Right hindlimb (tissue), 1 donor: ENCODE data around the gene ETHE1.

Experiments used
- DNase-seq: peaks from one replicate; pipeline ENCODE4 v3.0.0-alpha.2; 2018

The ETHE1 gene

DNA sequence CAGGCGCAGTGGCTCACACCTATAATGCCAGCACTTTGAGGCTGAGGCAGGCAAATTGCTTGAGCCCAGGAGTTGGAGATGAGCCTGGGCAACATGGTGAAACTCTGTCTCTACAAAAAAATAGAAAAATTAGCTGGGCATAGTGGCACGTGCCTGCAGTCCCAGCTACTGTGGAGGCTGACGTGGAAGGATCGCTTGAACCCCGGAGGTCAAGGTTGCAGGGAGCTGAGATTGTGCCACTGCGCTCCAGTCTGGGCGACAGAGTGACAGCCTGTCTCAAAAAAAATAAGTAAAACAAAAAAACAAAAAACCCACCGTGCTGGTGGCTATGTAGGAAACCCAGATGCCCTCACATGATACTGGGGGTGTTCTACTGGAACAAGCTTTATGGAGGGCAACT is 38.8 kb downstream of the ETHE1 start:
- DNase-seq: no peak

GRCh38 chr19:43486412-43486811 is 40.6 kb downstream of the ETHE1 start:
- DNase-seq: no peak

GRCh38 chr19:43485951-43486350 is 41.0 kb downstream of the ETHE1 start:
- DNase-seq: no peak

DNA sequence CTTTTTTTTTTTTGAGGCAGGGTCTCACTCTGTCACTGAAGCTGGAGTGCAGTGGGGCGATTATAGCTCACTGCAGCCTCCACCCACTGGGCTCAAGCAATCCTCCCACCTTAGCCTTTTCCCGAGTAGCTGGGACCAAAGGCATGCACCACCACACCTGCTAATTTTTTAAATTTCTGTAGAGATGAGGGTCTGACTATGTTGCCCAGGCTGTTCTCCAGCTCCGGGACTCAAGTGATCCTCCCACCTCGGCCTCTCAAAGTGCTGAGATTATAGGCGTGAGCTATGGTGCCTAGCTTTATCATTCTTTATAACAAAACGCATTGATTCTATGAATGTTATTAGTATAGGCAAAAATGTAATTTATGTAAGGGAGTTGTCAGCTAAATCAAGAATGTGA is 43.7 kb downstream of the ETHE1 start:
- no peak for DNase-seq

DNA sequence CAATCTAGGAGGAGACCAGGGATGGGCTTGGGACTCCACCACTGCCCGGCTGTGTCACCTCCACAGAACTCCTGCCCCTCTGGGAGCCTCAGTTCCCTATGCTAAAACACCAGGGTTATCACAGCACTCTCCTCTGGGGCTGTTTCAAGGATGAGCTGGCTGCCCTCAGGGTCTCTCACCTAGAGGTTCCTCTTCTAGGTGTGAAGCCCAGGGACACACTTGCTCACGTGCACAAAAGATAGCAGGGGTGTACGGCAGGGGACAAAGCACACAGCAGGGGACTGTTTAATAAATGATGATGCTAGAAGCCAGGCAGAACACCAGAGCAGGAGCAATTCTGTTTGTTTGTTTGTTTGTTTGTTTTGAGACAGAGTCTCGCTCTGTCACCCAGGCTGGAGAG is 44.8 kb downstream of the ETHE1 start:
- DNase-seq: no peak

DNA sequence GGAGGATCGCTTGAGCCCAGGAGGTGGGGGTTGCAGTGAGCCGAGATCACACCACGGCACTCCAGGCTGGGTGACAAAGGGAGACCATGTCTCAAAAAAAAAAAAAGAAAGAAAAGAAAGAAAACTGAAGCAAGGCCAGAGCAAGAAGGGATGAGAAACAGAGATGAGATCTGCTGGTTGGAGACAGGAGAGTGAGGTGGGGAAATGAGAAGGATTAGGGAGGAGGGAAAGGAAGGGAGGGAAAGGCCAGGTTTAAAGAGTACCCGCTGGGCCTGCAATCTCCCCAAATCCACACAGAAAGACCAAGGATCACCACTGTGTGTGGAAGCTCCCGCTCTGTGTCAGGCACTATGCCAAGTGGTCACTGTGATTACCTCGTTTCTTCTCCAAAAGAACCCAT is 45.3 kb downstream of the ETHE1 start:
- DNase-seq: no peak

- DNase-seq: no peak
Observed at GRCh38 chr19:43480574-43480973, 46.4 kb downstream of the ETHE1 start.

GRCh38 chr19:43479961-43480561 is 46.9 kb downstream of the ETHE1 start:
- DNase-seq: no peak

DNA sequence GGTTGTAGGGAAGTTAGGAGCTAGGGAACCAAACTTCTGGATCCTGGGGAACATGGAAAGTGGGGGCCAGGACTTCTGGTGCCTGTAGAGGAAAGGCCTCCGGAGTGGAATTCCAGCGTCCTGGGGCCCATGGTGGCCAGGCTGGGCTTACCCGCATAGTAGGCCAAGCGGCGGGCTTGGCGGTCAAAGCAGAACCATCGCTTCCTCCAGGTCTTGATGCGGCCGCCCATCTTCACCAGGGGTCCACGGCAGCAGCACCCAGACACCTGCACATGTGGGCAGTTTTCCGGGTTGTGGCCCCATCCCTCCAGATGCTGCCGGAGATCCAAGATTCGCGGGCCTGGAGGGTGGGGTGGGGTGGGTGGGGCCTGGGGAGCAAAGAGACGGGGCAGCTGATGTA is 47.8 kb downstream of the ETHE1 start:
- DNase-seq: no peak

DNA sequence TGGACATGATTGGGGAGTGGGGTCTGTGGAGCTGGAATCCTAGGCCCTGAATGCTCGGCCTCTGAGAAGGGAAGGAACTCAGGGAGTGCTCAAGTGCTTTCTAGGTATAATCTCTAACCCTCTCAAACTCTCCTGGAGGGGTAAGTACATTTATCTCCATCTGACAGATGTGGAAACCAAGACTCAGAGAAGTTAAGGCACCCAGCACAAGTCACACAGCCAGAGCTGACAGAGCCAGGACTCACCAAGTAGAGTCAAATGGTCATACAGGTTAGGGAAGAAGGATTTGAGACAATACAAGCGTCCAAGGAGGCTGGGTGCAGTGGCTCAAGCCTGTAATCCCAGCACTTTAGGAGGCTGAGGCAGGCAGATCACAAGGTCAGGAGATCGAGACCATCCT is 48.7 kb downstream of the ETHE1 start:
- no peak for DNase-seq

- DNase-seq: no peak
Observed at GRCh38 chr19:43476606-43477005, 50.4 kb downstream of the ETHE1 start.

GRCh38 chr19:43474986-43475705 is 51.9 kb downstream of the ETHE1 start:
- DNase-seq: peak; percentile 95

- no peak for DNase-seq
Observed at GRCh38 chr19:43474487-43474886, 52.5 kb downstream of the ETHE1 start.

- DNase-seq: no peak
Observed at GRCh38 chr19:43471091-43471490, 55.9 kb downstream of the ETHE1 start.

- no peak for DNase-seq
Observed at GRCh38 chr19:43470288-43470687, 56.7 kb downstream of the ETHE1 start.

DNA sequence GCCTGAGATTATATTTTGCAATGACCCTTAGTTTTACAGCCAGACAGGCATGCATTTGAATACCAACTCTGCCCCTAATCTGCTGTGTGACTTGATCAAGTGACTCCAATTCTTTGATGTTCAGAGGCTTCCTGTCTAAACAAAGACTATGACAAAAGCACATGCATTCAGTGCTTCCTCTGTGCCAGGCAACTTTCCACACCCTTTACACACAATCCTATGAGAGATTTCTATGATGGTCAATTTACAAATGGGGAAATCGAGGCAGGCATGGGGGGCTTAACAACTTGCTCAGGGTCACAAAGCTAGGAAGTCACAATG is 57.9 kb downstream of the ETHE1 start:
- DNase-seq: no peak

DNA sequence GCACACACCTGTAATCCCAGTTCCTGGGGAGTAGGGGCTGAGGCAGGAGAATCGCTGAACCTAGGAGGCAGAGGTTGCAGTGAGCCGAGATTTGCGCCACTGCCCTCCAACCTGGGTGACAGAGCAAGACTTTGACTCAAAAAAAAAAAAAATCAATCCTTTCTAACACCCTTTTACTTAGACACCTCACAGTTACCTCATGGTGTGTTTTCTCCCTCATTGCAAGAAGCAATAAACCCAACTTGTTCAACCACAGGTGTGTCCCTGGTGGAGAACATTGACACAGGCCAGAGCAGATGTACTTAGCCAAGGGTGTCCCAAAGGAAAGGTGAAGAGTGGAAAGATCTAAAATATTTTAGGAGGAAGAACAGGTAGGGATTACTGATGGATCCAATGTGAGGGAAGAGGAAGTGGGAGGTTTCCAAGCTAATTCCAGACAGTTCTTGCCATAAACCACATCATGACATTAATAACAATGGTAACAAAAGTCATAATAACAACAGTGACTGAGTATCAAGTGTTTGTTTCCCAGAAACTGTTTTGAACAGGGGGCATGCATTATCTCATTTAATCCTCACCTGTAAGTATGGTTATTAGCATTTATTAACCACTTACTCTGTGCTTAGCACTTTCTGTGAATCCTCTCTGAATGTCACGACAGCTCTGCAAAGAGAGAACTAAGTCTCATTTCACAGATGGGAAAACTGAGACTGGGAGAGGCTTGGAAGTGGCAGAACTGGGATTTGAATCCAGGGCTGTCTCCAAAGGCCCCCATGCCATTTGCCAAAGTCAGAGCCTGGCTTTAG is 58.4 kb downstream of the ETHE1 start:
- no peak for DNase-seq

DNA sequence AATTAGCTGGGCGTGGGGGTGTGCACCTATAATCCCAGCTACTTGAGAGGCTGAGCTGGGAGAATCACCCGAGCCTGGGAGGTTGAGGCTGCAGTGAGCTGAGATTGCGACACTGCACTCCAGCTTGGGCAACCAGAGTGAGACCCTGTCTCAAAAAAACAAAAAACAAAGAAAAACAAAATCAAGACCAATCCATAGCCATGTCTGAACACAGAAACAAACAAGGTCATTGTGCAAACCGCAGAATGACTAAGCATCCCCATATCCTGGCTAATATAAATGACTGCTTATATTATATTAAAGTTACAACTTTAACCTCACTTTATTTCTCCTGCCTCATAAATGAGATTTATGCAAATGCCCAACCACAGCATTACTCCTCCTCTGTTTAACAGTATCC is 59.3 kb downstream of the ETHE1 start:
- DNase-seq: no peak

GRCh38 chr19:43467276-43467675 is 59.7 kb downstream of the ETHE1 start:
- DNase-seq: no peak

- no peak for DNase-seq
Observed at GRCh38 chr19:43466793-43467192, 60.2 kb downstream of the ETHE1 start.

- no peak for DNase-seq
Observed at GRCh38 chr19:43465468-43466120, 61.4 kb downstream of the ETHE1 start, which contains the start of gene LYPD3. Gene LYPD3 (minus strand): TSS chr19:43465608. CDS start chr19:43465571, 37 bp downstream.

DNA sequence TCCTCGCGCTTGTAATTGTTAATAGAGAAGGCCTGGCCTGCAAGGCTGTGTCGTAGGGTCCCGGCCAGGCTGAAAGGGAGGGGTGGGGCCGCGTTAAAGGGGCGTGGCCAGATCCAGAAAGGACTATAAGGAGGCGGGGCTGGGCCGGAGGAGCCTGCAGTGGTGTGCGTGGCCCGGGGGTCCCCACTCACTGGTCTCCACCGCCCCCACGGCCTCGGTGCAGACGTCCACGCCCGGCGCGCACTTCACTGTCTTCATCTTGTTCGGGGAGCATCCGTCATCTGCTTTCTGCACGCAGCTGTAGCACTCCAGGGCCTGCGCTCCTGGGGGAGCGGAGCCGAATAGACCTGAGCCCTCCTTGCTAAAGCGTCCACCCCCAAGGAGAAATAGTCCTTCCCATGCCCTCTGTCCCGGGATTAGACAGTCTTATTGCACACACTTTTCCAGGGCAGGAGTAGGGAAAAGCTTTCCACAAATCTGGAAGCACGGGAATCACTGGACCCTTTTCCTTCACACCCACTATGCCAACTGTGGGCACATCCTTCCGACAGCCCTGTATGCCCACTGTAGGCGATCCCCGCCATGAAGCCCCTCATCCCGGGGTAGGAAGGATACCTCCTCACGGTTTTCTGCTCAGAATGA is 62.7 kb downstream of the ETHE1 start:
- DNase-seq: no peak
